Subcutaneous adipose tissue (tissue), 4 donors: ENCODE results near the gene CMYA5. TPM values are rescaled to one million over a fixed set of nuclear protein-coding genes. Genes with fewer than 3 reads are reported as not detected.

Experiments
- CTCF ChIP-seq: fragments of 450-650 bp; IDR thresholded peaks from one replicate; pipeline ENCODE4 v1.5.1; 2016; ENCODE audit warnings: low read depth, mild to moderate bottlenecking, control low read depth, antibody characterized with exemption, moderate library complexity
- total RNA-seq, 4 donors: library from RNA; depleted of rRNA; stranded (reverse); fragments of >200 nt; gene quantifications; one replicate each; pipeline ENCODE4 v1.1.0, GENCODE V29; 2016

The CMYA5 gene
- total RNA-seq, 4 donors from 2014 or later: 3.4 to 10.5 (median 8.9) TPM

- TF ChIP-seq CTCF: no peak
Measured at GRCh38 chr5:79832911-79833310, 143.3 kb downstream of the CMYA5 start.

GRCh38 chr5:79834098-79834753 lies 144.6 kb downstream of the CMYA5 start:
- TF ChIP-seq CTCF: no peak

- no peak for TF ChIP-seq CTCF
Measured at GRCh38 chr5:79834754-79835714, 145.4 kb downstream of the CMYA5 start.

GRCh38 chr5:79837761-79838551 lies 148.3 kb downstream of the CMYA5 start:
- TF ChIP-seq CTCF: no peak

GRCh38 chr5:79840084-79840990 lies 150.7 kb downstream of the CMYA5 start:
- TF ChIP-seq CTCF: no peak

- TF ChIP-seq CTCF: no peak
Measured at GRCh38 chr5:79841172-79841571, 151.5 kb downstream of the CMYA5 start.
